HG02763 (cell line): ENCODE measurements around the gene SLC38A3.
"Not testable (repeated sequence)": the region's sequence is repeated elsewhere in the genome, so short reads cannot be mapped to it uniquely, and the experiment has no call there.

Experiments used
- ATAC-seq: cut with Tn5 transposase; IDR thresholded peaks from one replicate; pipeline ENCODE4 v1.9.1; 2021; ENCODE audit warnings: mild to moderate bottlenecking, moderate library complexity; ENCODE audit not compliant: unreplicated experiment

Gene SLC38A3

GRCh38 chr3:50208677-50209344 lies 3.7 kb downstream of the SLC38A3 start:
- no peak for ATAC-seq

GRCh38 chr3:50210176-50210509 lies 5.1 kb downstream of the SLC38A3 start:
- ATAC-seq, result no peak

- ATAC-seq, result no peak
Observed at GRCh38 chr3:50210510-50211367, 5.7 kb downstream of the SLC38A3 start.

- not testable (repeated sequence) for ATAC-seq
Observed at GRCh38 chr3:50211368-50211717, 6.3 kb downstream of the SLC38A3 start.

- no peak for ATAC-seq
Observed at GRCh38 chr3:50211930-50212329, 6.9 kb downstream of the SLC38A3 start.

GRCh38 chr3:50212502-50212901 lies 7.4 kb downstream of the SLC38A3 start:
- ATAC-seq, result no peak

GRCh38 chr3:50212971-50213370 lies 7.9 kb downstream of the SLC38A3 start:
- ATAC-seq, result no peak

- no peak for ATAC-seq
Observed at GRCh38 chr3:50213373-50213772, 8.3 kb downstream of the SLC38A3 start.

GRCh38 chr3:50214824-50215223 lies 9.8 kb downstream of the SLC38A3 start:
- no peak for ATAC-seq

GRCh38 chr3:50215529-50215928 lies 10.5 kb downstream of the SLC38A3 start:
- no peak for ATAC-seq

GRCh38 chr3:50217681-50218080 lies 12.6 kb downstream of the SLC38A3 start:
- no peak for ATAC-seq

GRCh38 chr3:50218448-50218847 lies 13.4 kb downstream of the SLC38A3 start:
- ATAC-seq, result no peak

GRCh38 chr3:50219285-50219684 lies 14.2 kb downstream of the SLC38A3 start:
- ATAC-seq, result no peak

- ATAC-seq, result no peak
Observed at GRCh38 chr3:50220109-50220508, 15.0 kb downstream of the SLC38A3 start.

- ATAC-seq, result no peak
Observed at GRCh38 chr3:50221051-50221410, 16.0 kb downstream of the SLC38A3 start.

GRCh38 chr3:50221411-50222168 lies 16.5 kb downstream of the SLC38A3 start:
- ATAC-seq, result no peak

- no peak for ATAC-seq
Observed at GRCh38 chr3:50222169-50222528, 17.1 kb downstream of the SLC38A3 start.

- no peak for ATAC-seq
Observed at GRCh38 chr3:50224639-50225038, 19.6 kb downstream of the SLC38A3 start.

- no peak for ATAC-seq
Observed at GRCh38 chr3:50226888-50227389, 21.9 kb downstream of the SLC38A3 start.

GRCh38 chr3:50227390-50228183 lies 22.5 kb downstream of the SLC38A3 start:
- peak; percentile 82 for ATAC-seq

- not testable (repeated sequence) for ATAC-seq
Observed at GRCh38 chr3:50228184-50228763, 23.2 kb downstream of the SLC38A3 start.
